GM19193 (cell line): ENCODE data around the gene VSTM2L.

Source experiments
- POLR2A ChIP-seq: IDR thresholded peaks from 4 replicates; pipeline ENCODE4 v1.6.1; 2011; ENCODE audit not compliant: insufficient read depth, insufficient read length; ENCODE audit errors: extremely low read depth

The VSTM2L gene

GRCh38 chr20:37972256-37973058, 69.5 kb downstream of the VSTM2L start:
- no peak for TF ChIP-seq POLR2A

- TF ChIP-seq POLR2A: no peak
Measured at GRCh38 chr20:37973059-37973910, 70.4 kb downstream of the VSTM2L start.

DNA sequence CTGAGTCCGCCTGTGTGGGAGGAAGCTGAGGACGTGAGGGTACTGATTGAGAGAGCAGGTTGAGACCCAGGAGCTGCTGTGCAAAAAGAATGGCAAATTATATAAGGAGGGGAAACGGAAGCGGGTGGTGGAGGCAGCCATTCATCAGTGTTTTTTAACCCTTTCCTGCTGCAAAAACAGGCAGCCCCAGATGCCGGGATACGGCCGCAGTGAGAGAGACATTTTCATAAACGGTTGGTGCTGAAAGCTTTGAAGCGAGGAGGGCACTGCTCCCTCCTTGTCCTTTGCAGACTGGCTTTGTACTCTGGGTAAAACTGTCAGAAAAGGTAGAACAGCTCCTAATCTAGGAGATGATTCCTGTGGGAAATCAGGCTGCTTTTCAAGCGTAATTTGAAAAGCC, 74.0 kb downstream of the VSTM2L start:
- no peak for TF ChIP-seq POLR2A

GRCh38 chr20:37977338-37977737, 74.4 kb downstream of the VSTM2L start:
- no peak for TF ChIP-seq POLR2A

DNA sequence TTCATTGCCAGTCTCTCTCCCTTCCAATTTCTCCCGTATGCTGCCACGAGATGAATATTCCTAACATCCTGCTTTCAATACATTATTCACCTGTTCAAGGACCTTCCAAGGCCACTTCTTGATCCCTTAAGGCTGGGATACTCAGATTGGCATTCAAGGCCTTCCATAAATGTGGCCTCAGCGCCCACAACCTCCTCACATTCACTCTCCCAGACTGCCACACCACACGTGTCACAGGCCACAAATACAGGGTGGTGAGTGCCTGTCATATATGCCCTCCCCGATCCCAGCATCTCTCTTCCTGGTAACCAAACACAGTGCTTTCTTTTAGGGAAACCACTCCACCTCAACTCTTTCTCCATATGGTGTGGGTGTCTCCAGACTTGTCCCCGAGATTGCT, 74.9 kb downstream of the VSTM2L start:
- no peak for TF ChIP-seq POLR2A

DNA sequence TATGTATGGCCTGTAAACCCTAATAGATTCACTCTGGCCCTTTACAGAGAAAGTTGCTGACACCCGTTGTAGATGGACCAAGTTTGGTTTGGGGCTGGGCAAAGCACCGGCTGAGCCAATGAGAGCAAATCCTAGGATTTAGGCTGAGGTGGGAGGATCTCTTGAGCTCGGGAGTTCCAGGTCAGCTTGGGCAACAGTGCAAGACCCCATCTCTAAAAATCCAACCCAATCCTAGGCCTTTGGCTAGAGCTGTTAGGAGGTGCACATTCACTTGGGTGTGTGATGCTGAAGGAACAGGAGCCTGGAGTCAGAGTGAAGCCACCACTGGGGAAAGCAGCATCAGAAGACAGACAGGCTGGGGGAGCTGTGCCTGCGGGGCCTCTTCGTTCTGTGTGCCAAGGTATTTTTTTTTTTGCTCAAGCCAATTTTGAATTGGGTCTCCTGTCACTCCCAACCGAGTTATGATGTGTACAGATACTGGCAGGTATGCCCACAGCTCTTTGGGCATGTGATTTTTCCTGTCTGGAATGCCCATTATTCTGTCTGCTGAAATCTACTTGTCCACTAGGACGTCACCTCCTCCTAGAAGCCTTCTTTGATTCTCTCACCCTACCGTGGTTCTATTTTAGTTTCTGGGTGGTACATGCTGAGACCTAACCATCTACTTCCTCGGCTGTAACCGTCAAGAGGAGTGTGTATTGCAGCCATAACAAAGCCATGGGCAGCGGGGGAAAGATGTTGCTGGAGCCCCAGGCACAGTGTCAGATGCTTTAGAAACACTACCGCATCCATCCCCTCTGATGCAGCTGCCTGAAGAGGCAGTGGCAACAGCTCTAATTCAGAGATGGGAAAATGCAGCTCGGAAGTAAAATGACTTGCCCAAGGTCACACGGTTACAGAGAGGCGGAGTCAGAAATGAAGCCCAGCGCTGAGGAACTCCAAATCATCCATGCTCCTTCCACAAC, 76.4 kb downstream of the VSTM2L start:
- no peak for TF ChIP-seq POLR2A

- no peak for TF ChIP-seq POLR2A
Measured at GRCh38 chr20:37980383-37980782, 77.5 kb downstream of the VSTM2L start.

GRCh38 chr20:37980876-37981275, 77.9 kb downstream of the VSTM2L start:
- TF ChIP-seq POLR2A: no peak

- no peak for TF ChIP-seq POLR2A
Measured at GRCh38 chr20:37981568-37981967, 78.6 kb downstream of the VSTM2L start.

GRCh38 chr20:37983286-37983685, 80.4 kb downstream of the VSTM2L start:
- TF ChIP-seq POLR2A: no peak

DNA sequence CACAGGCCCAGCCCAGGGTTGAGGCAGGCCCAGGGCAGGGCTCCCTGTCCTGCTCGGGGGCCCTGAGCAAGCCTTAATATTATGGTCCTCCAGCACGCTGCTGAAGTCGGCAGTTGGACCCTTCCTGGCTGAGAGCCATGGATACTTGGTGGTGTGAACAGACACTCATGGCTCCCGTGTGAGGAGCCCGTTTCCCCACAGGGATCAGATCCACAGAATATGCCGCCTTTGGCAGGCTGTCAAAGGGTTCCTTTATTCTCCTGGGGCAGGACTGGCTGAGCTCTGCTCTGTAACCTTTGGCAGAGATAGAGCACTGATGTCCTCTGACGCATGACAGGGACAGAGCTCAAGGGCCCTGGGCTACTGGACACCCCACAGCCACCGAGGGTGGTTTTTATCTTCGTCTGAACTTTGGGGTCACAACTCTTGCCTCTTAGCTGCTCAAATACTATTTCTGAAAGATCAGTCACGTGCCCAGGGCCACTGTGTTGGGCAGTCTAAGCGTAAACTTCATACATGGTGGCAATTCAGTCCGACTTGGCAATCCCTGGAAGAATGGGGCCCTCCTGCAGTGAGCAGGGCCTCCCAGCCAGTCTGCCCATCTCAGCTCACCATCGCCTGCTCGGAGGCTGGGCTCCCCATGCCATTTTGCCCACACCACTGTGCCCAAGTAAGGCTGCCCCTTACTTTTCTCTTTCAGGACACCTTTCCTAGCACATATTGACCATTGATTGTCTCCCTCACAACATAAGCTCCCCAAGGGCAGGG, 81.3 kb downstream of the VSTM2L start:
- no peak for TF ChIP-seq POLR2A

GRCh38 chr20:37986044-37986858, 83.3 kb downstream of the VSTM2L start:
- no peak for TF ChIP-seq POLR2A
